GM19043 (cell line): ENCODE measurements around the gene TGIF1.
A peak's percentile ranks its signal among the peaks of the same experiment; 100 is the strongest.
"Not testable (repeated sequence)": the region's sequence is repeated elsewhere in the genome, so short reads cannot be mapped to it uniquely, and the experiment has no call there.

Source experiments
- ATAC-seq: cut with Tn5 transposase; IDR thresholded peaks from one replicate; pipeline ENCODE4 v1.9.1; 2021; ENCODE audit warnings: low read depth; ENCODE audit not compliant: unreplicated experiment

Gene TGIF1

DNA sequence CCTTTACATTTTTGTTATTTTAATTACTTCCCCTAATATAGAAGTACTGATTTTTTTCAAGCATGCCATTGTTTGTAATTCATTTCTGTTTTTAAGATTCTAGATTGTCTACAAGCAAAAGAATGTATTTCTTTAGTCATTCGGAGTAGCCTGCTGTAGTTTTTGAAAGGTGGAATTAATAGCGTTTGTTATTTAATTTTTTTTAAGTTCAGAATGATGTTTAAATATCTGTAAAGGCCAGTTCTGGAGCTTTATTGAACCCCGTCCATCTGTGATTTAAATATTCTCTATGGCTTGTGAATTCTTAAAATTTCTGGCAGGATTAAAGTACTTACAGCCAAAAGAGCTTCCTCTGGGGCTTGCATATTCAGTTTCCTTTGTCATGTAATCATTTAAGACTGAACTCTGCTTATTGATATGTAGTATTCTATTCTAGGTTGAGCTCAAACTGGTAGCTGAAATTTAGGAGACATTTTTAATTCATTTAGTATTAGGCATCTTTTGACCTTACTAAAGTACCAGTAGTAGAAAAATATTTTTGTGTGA, 5.2 kb downstream of the TGIF1 start:
- no peak for ATAC-seq

DNA sequence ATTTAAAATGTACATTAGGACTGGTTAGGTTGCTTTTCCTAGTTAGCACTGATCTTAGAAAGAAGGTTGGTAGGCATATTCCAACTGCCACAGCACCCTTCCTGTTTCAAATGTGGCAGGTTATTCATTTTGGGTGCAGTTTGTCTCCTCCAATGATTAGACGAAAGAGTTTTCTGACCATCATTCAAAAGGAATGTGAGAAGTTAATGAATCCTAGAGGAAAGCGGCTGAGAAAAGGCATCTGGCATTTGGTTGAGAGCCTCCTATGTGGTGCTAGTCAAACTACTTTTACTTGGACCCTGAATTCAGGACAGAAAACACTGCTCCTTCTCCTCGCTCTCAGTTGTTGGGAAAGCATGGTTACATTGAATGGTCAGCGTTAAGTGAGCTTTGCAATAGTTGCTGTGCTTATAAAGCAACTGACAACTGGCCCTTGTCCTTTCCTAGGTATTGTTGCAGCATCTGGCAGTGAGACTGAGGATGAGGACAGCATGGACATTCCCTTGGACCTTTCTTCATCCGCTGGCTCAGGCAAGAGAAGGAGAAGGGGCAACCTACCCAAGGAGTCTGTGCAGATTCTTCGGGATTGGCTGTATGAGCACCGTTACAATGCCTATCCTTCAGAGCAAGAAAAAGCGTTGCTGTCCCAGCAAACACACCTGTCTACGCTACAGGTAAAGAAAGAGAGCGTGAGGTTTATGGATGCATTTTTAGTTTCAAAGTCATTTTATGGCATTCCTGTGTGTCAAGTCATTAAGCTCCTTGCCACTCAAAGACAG, 6.1 kb downstream of the TGIF1 start:
- no peak for ATAC-seq

DNA sequence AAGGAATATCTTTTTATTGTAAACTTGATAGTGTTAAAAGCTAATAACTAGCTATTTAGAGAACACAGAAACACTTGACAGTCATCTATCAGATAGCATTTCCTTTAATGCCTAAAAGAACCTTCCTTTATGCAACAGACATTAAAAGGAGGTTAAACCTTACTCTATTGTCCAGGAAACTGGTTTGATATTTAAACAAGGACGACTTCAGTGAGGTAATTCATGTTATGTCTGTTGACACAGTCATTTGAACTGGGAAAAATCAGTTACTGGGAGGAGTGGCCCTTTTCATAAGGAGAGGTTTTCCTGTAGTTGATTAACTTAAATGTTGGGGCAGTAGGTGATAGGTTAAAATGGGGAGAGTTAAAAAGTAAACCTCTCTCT, 6.7 kb downstream of the TGIF1 start:
- ATAC-seq: no peak

DNA sequence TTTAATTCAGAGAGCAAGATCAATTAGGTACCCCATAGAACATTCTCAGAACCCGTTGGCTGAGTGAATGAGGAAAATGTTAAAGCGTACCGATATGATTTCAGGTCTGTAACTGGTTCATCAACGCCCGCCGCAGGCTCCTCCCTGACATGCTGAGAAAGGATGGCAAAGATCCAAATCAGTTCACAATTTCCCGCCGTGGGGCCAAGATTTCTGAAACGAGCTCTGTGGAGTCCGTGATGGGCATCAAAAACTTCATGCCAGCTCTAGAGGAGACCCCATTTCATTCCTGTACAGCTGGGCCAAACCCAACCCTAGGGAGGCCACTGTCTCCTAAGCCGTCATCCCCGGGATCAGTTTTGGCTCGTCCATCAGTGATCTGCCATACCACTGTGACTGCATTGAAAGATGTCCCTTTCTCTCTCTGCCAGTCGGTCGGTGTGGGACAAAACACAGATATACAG, 7.3 kb downstream of the TGIF1 start:
- no peak for ATAC-seq

DNA sequence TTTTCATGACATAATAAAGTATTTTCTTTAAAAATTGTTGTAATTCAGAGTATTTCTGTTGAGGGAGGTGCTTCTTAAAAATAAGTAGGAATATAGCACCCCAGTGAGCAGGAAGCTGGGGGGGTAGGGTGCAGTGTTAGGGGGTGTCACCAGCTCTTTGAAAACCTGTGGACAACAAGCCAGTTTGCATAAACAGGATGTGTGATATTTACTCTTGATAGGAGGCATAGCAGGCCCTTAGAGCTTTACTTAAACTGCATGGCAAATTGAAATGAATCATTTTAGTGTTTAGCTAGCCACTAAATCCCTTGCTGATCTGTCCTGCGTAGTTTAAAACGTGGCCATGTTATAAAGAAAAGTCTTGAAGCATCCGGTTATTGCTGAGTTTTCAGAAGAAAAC, 8.4 kb downstream of the TGIF1 start:
- ATAC-seq: no peak

DNA sequence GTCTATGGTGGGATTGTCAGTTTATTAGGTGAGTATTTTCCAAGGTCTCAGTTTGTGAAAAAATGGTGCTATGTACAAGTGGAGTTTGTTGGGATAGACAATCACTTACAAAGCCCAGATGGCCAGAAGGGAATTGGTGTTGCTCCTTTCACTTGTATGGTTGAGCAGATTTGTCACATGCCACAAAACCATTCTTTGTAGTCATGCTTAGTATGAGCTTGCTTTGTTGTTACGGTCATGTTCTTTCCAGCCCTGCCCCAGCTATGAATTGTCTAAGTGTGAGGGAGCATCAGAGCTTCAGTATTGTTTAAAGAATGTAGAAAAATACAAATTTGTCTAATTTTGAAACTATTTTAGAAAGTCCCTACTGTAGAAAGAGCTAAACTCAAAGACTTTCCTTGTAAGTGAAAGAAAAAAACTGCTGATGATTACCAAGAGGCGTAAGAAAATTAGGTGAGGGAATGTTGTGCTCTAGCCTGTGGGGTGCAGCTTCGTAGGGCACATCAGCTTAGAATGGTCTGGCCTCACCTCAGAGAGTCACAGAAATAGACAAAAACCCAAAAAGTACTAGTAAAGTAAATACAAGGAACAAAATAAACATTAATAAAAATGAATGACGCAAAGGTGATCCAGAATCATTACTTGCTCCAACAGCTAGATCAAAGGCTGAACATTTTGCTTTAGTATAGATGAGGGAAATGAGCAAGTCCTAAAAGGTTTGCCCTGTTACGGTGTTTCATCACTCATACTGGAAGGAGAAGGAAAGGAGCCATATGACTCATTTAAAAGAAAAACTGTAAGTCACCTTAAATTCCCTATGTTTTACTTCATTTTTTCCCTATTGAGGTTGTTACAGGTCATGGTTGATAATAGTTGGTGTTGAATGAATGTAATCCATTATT, 9.2 kb downstream of the TGIF1 start:
- ATAC-seq: peak; percentile 45

DNA sequence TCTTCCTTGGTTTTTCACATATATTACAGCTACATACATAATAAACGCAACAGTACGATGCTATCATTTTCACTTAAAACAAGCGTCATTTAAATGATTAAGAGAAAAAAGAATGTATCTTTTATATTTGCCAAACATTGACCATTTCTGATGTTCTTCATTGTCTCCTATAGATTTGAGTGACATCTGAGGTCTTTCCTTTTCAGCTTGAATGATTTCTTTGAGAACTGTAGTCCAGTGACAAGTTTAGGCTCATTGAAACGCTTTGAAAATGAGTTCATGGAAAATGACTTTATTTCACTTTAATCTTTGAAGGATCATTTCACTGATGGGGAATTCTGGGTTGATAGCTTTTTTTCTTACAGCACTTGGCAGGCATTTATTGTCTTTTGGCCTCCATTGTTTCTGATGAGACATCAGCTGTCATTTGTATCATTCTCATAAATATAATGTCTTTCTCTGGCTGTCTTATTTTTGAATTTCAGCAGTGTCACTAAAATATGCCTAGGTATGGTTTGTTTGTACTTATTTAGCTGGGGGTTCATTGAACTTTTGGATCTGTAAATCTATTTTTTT, 10.9 kb downstream of the TGIF1 start:
- ATAC-seq: no peak

DNA sequence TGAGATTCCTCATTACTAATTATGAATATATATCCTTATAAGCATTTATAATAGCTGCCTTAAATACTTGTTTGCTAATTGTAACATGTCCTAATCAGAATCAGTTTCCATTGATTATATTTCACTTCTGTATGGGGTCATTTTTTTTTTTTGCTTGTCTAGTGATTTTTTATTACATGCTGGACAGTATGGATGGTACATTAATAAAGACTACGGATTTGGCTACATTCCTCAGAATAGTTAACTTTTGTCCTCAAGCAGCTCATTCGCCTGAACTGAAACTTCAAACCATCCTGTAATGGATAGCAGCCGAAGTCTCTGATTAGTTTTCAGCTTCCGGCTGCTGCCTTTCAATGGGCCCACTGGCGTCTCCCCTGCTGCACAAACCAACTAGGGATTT, 11.7 kb downstream of the TGIF1 start:
- ATAC-seq: no peak

DNA sequence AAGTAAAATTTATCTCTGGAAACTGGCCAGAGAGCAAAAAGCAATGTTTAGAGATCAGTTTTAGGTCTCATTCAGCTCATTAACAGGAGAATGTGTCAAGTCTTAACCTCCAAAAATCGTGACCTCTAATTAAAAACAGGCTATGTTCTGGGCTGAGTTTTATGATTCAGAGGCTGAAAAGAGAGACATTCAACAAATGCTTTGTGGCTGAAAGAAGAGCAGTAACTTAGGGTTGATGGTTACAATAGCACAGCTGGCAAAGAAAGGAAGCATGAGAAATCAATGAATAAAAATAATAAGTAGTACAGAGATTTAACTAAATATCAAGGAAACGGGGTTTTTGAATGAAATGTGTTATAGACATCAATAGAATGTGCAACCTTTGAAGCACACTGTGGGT, 13.1 kb downstream of the TGIF1 start:
- ATAC-seq: no peak

DNA sequence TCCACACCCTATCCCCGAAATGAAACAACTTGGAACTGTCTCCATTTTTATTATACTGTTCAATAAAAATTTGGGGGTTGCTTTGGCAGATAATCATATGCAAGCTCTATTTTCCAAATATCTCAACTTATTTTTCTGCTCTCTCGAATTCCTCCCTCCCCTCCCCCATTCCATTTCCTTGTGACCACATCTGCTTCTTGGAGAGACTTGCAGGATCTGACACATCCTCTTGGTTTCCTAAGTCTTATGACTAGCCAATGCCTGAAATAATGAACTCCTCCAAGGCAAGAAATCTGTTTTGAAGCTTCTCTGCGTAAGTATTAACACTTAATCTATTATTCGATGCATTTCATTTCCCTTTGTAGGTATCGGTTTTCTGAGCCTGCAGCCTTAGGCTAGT, 16.1 kb downstream of the TGIF1 start:
- ATAC-seq: no peak

DNA sequence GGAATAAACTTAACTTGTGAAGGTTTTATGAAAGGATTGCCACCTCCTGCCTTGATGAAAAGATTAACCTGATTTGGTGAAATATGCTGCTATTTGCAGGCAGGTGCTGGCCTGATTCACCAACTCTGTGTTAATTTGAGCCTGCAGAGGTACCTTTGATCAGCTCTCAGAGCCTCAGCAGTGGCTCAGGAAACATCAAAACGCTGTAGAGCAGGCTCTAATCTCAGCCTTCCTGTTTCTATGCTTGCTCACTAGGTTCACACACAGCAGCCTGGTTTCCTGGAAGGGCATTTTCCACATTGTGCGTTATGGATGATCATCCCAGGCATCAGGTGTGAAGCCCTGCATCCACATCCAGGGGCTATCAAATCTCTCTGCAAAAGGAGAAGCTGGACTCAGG, 16.9 kb downstream of the TGIF1 start:
- no peak for ATAC-seq

DNA sequence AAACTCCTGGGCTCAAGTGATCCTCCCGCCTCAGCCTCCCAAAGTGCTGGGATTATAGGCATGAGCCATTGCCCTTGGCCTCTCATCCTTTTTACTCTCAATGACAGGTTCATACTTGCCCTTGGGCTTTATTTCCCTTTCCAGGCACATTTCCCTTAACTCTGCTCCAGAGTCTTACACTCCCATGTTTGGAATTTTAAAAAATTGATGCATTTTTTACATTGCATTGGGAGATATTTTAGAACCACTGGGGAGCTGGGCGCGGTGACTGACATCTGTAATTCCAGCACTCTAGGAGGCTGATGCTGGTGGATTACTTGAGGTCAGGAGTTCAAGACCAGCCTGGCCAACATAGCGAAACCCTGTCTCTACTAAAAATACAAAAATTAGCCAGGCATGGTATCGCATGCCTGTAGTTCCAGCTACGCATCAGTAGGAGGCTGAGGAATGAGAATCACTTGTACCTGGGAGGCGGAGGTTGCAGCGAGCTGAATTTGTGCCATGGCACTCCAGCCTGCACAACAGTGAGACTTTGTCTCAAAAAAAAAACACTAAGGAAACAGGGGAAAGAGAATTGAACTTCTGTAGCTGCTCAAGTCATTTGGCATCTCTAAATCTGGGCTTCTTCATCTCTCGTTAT, 18.2 kb downstream of the TGIF1 start:
- ATAC-seq: no peak

DNA sequence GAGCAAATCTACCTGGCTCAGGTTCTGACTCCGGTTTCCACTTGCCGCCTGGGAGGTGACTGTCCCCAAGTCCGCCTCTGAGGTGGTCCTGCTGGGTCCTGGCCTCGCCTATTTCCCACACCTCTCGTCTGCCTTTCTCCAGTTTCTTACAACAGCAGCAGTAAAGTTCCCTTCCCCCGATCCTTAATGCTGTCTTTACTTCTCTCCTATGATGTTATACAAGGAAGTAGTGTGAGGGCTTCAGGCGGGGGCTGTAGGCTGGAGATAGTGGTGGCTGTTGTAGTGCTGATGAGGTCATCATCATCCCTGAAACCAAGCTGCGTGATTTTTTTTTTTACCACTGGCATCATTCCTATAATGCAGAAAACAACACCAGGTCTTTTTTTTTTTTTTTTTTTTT, 18.9 kb downstream of the TGIF1 start:
- no peak for ATAC-seq

DNA sequence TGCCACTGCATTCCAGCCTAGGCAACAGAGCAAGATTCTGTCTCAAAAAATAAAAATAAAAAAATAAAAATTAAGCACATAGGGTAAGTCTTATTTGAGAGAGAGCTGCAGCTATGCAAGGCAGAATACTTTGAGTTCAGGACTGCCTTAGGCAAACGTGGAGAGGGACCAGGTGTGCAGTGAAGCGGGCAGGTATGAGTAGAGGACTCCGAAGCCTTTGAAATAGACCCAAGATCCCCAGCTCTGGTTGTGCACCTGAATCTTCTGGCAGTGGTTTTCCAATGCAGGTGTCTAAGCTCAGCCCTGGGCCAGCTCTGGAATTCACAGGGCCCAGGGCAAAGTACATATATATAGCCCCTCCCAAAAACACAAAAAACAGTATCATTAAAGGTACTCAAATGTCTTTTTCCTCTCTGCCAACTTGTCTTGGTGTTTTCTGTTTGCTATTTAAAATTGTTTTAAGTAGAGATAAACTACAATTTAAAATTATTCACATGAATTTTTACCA, 21.2 kb downstream of the TGIF1 start:
- no peak for ATAC-seq

DNA sequence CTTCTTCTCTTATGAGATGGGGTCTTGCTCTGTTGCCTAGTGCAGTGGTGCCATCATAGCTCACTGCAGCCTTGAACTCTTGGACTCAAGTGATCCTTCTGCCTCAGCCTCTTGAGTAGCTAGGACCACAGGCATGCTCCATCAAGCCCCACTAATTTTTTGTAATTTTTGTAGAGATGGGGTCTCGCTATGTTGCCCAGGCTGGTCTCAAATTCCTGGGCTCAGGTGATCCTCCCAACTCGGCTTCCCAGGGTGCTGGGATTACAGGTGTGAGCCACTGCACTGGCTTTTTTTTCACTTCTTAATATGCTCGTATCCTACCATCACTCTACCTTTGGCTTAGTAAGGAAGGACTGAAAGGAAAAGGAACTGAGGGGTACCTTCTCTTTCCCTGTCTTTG, 22.1 kb downstream of the TGIF1 start:
- ATAC-seq: not testable (repeated sequence)

DNA sequence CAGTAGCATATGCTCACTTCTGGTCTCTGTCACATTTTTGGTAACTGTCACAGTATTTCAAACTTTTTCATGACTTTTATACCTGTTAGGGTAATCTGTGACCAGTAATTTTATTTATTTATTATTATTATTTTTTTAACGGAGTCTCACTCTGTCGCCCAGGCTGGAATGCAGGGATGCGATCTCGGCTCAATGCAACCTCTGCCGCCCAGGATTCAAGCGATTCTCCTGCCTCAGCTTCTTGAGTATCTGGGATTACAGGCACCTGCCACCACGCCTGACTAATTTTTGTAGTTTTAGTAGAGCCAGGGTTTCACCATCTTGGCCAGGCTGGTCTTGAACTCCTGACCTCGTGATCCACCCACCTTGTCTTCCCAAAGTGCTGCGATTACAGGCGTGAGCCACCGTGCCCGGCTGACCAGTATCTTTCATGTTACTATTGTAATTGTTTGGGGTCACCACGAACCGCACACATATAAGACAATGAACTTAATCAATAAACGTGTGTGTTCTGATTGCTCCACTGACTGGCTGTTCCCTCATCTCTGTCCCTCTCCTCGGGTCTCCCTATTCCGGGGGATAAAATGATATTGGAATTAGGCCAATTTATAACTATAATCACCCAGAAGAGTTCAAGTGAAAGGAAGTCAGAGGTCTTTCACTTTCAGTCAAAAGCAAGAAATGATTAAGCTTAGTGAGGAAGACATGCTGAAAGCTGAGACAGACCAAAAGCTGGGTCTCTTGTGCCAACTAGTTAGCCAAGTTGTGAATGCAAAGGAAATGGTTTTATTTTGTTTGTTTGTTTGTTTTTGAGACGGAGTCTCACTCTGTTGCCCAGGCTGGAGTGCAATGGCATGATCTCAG, 22.9 kb downstream of the TGIF1 start:
- ATAC-seq: peak; percentile 91

DNA sequence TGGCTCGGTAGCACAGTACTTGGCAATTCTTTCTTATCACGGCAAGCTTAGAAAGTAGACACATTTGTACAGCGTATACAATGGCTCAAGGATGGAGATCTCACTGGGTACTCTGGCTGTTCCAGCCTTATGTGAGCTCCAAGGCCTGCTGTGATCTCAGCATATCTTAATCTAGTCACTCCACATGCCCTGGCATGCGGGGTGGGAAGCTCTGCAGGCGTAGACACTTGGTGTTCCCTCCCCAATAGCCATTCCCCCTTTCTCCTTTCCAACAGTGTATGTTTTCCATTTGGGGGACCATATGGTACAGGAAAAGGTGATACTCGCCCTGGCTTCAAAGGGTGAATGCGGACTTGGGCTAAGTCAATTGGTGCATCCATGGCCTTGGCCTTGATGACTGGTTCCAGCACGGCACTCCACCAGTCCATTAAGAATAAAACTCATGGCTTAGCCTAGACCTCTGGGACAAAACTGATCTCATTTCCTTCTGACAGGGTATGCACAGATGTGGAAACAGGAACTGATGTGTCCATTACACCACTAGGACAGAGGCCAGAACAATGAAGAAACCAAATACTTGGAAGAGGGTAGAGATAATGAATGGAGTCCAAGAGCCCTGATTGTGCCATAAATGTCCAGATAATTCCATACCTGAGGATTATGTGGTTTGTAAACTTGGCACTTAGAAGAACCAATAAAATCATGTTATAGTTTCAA, 28.4 kb downstream of the TGIF1 start:
- no peak for ATAC-seq

DNA sequence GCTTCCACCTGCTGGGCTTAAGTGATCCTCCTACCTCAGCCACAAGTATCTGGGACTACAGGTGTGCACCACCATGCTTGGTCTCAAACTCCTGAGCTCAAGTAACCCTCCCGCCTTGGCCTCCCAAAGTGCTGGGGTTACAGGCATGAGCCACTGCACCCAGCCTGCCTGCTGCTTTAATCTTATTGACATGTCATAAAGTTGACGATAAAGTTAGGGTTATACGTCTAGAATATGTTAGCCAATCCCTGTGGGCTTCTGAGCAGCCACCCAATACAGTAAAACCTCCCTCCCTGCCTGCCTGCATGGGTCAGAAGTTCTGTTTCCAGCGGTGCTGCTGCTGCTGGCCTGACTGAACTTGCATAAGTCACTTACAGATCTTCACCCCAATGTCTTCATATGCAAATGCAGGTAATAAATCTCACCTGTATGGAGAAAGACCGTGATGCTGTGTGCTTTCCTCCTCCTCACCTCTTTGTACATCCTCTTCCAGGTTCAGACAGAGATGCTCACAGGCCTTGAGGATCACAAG, 30.1 kb downstream of the TGIF1 start:
- no peak for ATAC-seq
